GM12865 (cell line): ENCODE results near the gene OSGIN1.

Source experiments
- DNase-seq: peaks from one replicate; pipeline ENCODE4 v3.0.0; 2010; ENCODE audit warnings: low read depth
- H3K4me3 ChIP-seq: 2 replicates; pipeline ENCODE4 v1.5.1; 2011; ENCODE audit warnings: mild to moderate bottlenecking, low read depth, low read length, control low read depth
- TF ChIP-seq, protein P1 (sequence below): IDR thresholded peaks from 2 replicates; pipeline ENCODE4 v1.5.1; 2011; ENCODE audit warnings: low read length, control low read depth, low read depth, inconsistent platforms; ENCODE audit not compliant: insufficient read depth; ENCODE audit errors: missing control alignments

The OSGIN1 gene

DNA sequence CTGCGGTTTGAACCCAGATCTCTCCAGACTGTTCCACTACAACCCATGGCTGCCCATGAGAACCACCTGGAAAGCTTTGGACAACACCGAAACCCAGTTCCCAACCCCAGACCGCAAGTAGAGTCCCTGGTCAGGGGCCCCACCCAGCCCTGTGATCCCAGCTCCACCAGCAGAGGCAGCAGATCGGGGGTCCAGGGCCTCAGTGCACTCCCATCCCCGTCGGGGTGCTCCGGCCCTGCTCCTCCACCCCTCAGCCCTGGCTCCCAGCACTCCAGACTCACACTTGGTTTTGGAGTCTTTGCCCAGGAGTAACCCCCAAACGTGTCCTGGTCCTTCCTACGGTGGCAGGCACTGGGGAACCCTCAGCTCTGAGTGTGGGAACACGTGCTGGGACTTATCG is 20.7 kb upstream of the OSGIN1 start:
- TF ChIP-seq, protein P1, sequence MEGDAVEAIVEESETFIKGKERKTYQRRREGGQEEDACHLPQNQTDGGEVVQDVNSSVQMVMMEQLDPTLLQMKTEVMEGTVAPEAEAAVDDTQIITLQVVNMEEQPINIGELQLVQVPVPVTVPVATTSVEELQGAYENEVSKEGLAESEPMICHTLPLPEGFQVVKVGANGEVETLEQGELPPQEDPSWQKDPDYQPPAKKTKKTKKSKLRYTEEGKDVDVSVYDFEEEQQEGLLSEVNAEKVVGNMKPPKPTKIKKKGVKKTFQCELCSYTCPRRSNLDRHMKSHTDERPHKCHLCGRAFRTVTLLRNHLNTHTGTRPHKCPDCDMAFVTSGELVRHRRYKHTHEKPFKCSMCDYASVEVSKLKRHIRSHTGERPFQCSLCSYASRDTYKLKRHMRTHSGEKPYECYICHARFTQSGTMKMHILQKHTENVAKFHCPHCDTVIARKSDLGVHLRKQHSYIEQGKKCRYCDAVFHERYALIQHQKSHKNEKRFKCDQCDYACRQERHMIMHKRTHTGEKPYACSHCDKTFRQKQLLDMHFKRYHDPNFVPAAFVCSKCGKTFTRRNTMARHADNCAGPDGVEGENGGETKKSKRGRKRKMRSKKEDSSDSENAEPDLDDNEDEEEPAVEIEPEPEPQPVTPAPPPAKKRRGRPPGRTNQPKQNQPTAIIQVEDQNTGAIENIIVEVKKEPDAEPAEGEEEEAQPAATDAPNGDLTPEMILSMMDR = no peak
- no peak overlapping the region for H3K4me3 ChIP-seq
- DNase-seq = no peak

DNA sequence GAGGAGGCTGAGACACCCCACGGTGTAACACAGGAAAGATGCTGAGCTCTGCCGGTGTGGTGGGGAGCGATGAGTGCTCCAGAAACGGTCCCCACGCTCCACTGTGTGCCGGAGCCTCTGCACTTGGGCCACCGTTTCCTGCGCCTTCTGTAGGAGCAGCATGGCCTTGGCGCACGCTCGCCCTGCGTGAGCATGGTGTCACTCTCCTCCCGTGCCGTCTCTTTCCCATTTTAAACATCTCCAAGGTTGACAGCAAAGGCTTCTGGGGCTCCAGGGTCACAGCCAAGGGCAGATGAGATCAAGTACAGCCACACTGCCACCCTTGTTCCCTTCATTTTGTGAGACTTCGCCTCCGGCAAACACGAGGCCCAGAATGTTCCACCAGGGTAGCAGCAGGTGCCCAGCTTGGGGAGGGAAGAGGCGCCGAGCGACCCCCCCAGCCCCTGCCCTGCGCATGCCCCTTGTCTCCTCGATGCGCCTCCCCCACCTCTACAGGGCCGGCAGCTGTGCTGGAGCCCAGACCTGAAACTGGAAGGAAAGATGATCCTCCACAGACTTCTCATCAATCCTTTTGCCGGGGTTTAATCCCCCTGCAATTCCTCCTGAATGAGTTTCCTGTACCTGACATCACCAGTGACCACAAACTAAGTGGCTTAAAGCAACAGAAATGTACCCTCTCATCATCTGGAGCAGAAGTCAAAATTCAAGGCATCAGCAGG is 19.9 kb upstream of the OSGIN1 start:
- no peak for DNase-seq
- no peak overlapping the region for H3K4me3 ChIP-seq

DNA sequence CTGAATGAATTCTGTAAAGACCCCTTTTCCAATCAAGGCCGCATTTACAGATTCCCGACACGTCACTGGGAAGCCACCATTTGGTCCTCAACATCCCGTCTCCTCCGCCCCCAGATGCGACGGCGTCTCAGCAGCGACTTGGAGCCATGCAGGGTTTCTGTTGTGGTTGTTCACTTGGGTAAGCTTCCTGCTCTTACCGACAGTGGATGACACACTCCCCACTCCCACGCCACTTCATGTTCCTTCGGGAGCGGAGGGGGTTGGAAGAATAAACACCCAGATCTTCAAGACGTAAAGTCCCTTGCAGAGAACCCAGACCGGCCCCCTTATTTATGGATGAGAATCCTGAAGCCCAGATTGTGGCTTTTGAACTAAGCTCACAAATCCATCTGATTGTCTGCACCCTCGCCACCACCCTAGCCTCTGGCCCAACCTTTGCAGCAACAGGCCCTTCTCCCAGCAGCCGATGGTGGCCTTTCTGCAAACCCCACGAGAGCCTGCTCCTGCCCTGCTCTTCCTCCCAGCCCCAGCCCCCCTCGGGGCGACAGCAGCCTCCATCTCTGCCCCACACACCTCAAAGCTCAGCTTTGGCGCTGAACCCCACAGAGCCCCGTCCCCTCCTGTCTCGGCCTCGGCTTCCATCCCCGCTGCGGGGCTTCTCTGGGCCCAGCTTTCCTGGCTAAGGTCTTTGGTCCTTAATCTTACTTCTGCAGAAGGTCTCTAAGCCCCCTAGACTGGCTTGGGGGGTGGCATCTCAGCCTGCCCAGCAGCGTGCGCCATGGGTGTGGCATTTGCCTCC is 19.0 kb upstream of the OSGIN1 start:
- H3K4me3 ChIP-seq = no peak overlapping the region
- DNase-seq = no peak
- TF ChIP-seq, protein P1 = no peak

More for the DNA sequence above, 19.9 kb upstream of the OSGIN1 start:
- TF ChIP-seq, protein P1 = no peak

DNA sequence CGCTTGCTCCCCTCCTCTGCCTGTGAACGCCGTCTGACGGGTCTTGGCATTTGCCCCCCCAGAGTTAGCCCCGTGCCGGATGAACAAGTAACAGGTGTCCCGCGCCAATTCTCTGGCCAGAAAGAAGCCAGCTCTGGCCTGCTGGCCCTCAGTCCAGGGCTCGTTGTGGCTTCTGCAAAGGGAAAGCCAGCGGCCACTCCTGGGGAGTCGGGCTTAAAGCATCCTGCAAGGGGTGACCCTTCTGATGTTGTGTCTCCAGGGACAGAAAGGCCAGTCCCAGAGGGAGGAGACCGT is 18.4 kb upstream of the OSGIN1 start:
- TF ChIP-seq, protein P1 = no peak
- DNase-seq = no peak
- no peak overlapping the region for H3K4me3 ChIP-seq

DNA sequence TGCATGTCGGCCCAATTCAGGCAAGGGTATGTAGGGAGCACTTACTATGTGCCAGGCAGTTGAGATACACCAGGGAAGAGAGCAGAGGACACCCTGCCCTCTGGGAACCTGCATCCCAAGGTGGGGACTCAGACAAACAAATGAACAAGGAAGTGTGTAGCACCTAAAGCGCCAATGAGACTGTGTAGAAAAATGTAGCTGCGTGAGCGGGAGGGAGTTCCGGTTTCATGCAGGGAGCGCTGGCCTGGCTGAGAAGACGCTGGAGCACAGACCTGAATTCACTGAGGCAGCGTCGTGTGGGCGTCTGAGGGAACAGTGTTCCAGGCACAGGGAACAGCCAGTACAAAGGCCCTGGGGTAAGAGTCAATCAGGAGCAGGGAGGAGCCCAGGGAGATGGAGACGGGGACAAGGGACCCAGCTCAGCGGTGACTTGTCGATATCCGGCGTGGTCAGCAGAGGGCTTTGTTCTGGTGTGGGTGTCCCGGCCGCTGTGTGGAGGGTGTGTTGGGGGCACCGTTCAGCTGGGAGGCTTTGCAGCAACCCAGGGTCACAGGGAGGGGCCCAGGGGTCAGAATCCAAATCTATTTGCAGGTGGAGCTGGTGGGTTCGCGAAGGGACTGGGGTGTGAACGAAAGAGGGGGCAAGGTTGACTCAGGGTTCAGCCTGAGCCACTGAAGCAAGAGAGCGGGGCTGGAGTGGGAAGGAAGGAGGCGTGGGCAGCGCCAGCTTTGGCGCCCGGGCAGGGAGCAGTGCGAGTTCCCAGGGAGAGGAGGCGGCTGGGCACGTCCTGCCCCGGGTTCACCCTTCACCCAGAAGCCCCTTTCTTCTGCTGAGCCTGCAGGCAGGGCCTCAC is 17.8 kb upstream of the OSGIN1 start:
- no peak overlapping the region for H3K4me3 ChIP-seq
- no peak for DNase-seq
- TF ChIP-seq, protein P1 = no peak

DNA sequence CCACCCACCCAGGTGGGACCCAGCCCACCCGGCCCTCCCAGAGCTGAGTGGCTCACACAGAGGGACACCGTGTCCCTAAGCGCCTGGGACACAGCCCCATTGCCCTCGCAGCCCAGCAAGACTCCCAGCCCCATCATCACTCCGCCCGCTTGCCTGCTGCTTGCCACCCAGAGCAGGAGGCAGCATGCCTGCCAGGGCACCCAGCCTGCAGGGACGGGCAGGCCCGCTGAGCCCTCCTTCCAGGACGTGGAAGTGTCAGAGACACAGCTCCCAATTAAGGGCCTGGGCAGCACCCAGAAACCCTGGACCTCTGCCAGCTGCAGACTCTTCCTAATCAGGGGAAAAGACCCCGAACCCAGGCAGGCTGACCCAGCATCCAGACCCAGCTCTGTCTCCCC is 17.2 kb upstream of the OSGIN1 start:
- TF ChIP-seq, protein P1 = no peak
- no peak for DNase-seq
- H3K4me3 ChIP-seq = no peak overlapping the region
